ENCODE data around the gene OPHN1.

DNA sequence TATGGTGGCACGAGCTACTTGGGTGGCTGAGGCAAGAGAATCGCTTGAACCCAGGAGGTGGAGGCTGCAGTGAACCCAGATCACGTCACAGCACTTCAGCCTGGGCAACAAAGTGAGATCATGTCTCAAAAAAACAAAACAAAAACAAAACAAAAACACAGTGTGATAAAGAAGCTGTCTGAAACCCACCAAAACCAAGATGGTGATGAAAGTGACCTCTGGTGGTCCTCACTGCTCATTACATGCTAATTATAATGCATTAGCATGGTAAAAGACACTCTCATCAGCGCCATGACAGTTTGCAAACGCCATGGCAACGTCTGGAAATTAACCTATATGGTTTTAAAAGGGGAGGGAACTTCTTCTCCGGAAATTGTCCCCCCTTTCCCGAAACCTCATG lies 29.4 kb upstream of the OPHN1 start:
- TF ChIP-seq POLR2A (IDR thresholded peaks at IDR 0.05; ENCODE audit: low read depth): no peak
- TF ChIP-seq CTCF (IDR thresholded peaks at IDR 0.05): peak; percentile 44 to 61 (median 49)
- TF ChIP-seq POLR2AphosphoS5 (IDR thresholded peaks at IDR 0.05): no peak
